Transverse colon (tissue), 4 donors: Measurements from ENCODE around the gene EIF4E3. TPM values are rescaled to one million over a fixed set of nuclear protein-coding genes. Genes with fewer than 3 reads are reported as not detected.

Experiments
- DNase-seq: peaks from one replicate; pipeline ENCODE4 v3.0.0-alpha.2; 2019
- H3K27ac ChIP-seq, 4 donors: fragments of 200-600 bp; sonication (generic); 2 replicates each; pipeline ENCODE4 v1.5.1; 2016 to 2018; ENCODE audit warnings: inconsistent platforms in 4 of 4
- H3K27me3 ChIP-seq: fragments of 200-600 bp; sonication (generic); 2 replicates; pipeline ENCODE4 v1.5.1; 2017; ENCODE audit warnings: inconsistent platforms
- H3K36me3 ChIP-seq, 4 donors: fragments of 200-600 bp; sonication (generic); 2 replicates each; pipeline ENCODE4 v1.5.1; 2017 to 2019; ENCODE audit warnings: inconsistent platforms in 4 of 4
- H3K4me1 ChIP-seq, 4 donors: fragments of 200-600 bp; sonication (generic); 2 replicates each; pipeline ENCODE4 v1.5.1; 2017 to 2020; ENCODE audit warnings: inconsistent platforms in 4 of 4
- H3K4me3 ChIP-seq, 4 donors: fragments of 200-600 bp; sonication (generic); 1 replicate in 1 of 4; 2 replicates in 3 of 4; pipeline versions ENCODE4 v1.5.1 to v1.6.1; 2017 to 2019; ENCODE audit warnings: inconsistent platforms in 4 of 4
- H3K9me3 ChIP-seq, 2 donors: fragments of 200-600 bp; sonication (generic); 2 replicates each; pipeline ENCODE4 v1.5.1; 2017 to 2019; ENCODE audit warnings: inconsistent platforms in 2 of 2
- CTCF ChIP-seq, 5 experiments: fragments of 200-600 bp in 3 of 5; fragments of 450-650 bp in 2 of 5; sonication (generic) in 3 of 5; IDR thresholded peaks; 1 replicate in 2 of 5; 2 replicates in 3 of 5; pipeline ENCODE4 v1.5.1; 2016 to 2017; ENCODE audit warnings: antibody characterized with exemption in 5 of 5, inconsistent platforms in 3 of 5, mild to moderate bottlenecking in 2 of 5, moderate library complexity in 1 of 5
- EP300 ChIP-seq: sonication (generic); formaldehyde crosslinking; IDR thresholded peaks from one replicate; pipeline ENCODE4 v1.6.1; 2017; ENCODE audit warnings: antibody characterized with exemption, low read depth
- POLR2A ChIP-seq: fragments of 450-650 bp; IDR thresholded peaks from one replicate; pipeline ENCODE4 v1.6.1; 2016; ENCODE audit warnings: antibody characterized with exemption, mild to moderate bottlenecking, moderate library complexity
- POLR2AphosphoS5 ChIP-seq, 3 donors: sonication (generic); formaldehyde crosslinking; IDR thresholded peaks; one replicate each; pipeline ENCODE4 v1.6.1; 2016; ENCODE audit warnings: antibody characterized with exemption in 3 of 3
- WGBS, 2 donors: methylation state at CpG; one replicate each; pipeline ENCODE4 v1.1.5; 2018; ENCODE audit warnings: low coverage in 1 of 2; 5-methylcytosine and 5-hydroxymethylcytosine counted together
- in situ Hi-C, 4 donors: fragments of 200-750 bp; cut with MboI; loops; one replicate each; pipeline versions ENCODE4 v1.15.0 to v1.15.1; 2017; ENCODE audit warnings: low sequenced_read_pairs in 3 of 4, low pct_ligation_motif_present in 1 of 4, low pct_unique_long_range_greater_than_20kb in 1 of 4
- intact Hi-C: fragments of 100-400 bp; cut with DNase I; formaldehyde crosslinking; loops from one replicate; pipeline ENCODE4 v1.15.1; 2023; ENCODE audit warnings: low total_unique reads
- total RNA-seq, 4 donors: library from RNA; depleted of rRNA; stranded (reverse); fragments of >200 nt; gene quantifications; one replicate each; pipeline ENCODE4 v1.1.0, GENCODE V29; 2016

EIF4E3 gene
- total RNA-seq, 4 donors from 2014 or later, result 6.0 to 35.6 (median 19.4) TPM

DNA sequence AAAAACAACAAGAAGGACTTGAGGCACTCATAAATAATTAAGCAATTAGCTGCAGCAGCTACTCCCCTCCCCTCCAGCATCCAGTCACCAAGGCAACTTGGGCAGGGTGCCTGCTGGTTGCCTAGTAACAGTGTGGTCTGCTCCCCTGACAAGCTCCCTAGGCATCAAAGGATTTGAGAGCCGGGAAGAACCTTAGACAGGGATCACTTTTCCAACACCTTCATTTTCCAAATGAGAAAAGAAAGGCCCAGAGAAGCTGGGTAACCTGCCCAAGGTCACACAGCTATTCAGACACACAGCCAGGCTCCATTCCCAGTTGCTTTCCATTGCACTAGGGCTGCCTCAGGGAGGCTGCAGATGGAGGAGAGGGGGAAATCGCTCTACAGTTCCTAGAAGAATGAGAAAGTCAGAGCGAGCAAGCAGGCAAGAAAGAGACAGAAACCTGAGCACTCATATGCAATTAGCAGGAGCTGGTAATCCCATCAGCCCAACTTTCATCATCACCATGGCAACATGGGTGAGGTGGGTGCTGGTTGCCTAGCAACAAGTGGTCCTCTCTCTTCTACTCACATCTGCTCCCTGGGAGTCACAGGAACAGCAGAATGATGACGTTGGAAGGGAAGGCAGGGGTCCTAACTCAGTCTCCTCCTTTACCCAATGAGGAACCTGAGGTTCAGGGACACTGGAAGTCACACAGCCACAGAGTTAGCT lies 3.6 kb upstream of the EIF4E3 start:
- H3K9me3 ChIP-seq, result no peaks in the 10 kb centered on the region
- no peak overlapping the region for H3K4me3 ChIP-seq
- peaks cover 9 to 27% (median 14%) of the 10 kb centered on the region in 4 donors for H3K4me1 ChIP-seq
- WGBS, 2 donors, result 70 to 75% methylated on average over 2 to 4 of the region's 4 CpGs
- no peaks in the 10 kb centered on the region for H3K27me3 ChIP-seq
- TF ChIP-seq EP300 (no peak), CTCF (IDR thresholded peaks at IDR 0.05) (no peak)
- H3K27ac ChIP-seq, result no peak overlapping the region
- in situ Hi-C loops, result loop anchor here in 1 of 4 donors (25.0 kb wide), 1 partner anchor 1109 kb away; the partner anchor contains the start of gene SHQ1
- DNase-seq, result no peak
- intact Hi-C loops, result loop anchor here (10.0 kb wide), 1 partner anchor 1096 kb away; no protein-coding TSS in a partner anchor
- no peaks in the 10 kb centered on the region for H3K36me3 ChIP-seq

DNA sequence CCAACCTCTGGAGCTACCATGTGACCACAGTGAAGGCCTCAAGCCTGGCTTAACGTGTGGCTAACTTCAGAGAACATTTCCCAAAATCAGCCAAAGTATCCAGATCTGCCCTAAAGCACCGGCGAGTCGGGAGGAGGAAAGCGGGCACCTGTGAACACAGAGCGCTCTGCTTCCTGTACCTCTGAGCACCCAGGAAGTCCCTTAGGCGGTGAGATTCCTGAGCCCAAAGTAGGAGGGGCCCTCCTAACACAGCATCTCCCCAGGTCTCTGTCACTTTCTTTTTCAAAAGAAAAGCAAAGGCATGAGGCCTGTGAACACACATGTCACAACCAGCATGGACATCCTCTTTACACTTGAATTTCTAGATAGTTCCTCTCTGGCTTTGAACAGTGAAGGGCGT lies 944 bp upstream of the EIF4E3 start:
- intact Hi-C loops (loop anchor here (10.0 kb wide), 1 partner anchor 1099 kb away; no protein-coding TSS in a partner anchor), in situ Hi-C loops (loop anchor here in 1 of 4 donors (25.0 kb wide), 1 partner anchor 1111 kb away; the partner anchor contains the start of gene SHQ1)
- 77% methylated on average over 8 of the region's 8 CpGs; no CpG with 5 or more reads in 1 of the 2 donors for WGBS, 2 donors
- no peaks in the 10 kb centered on the region for H3K9me3 ChIP-seq
- peak; percentile 26 for DNase-seq
- peak overlapping the region; percentile 73 to 80 (median 78) for H3K27ac ChIP-seq
- H3K27me3 ChIP-seq, result no peaks in the 10 kb centered on the region
- H3K4me1 ChIP-seq, result peaks cover 11 to 44% (median 16%) of the 10 kb centered on the region in 4 donors
- H3K4me3 ChIP-seq, result peak overlapping the region in 2 of 4 donors; percentile 33 to 63
- no peaks in the 10 kb centered on the region for H3K36me3 ChIP-seq
- TF ChIP-seq POLR2A (no peak), EP300 (no peak), POLR2AphosphoS5 (IDR thresholded peaks at IDR 0.05) (no peak), CTCF (IDR thresholded peaks at IDR 0.05) (no peak)

GRCh38 chr3:71724584-71725270 lies 475 bp downstream of the EIF4E3 start:
- Histone ChIP-seq H3K27me3 (no peaks in the 10 kb centered on the region), H3K4me3 (peak overlapping the region; percentile 78 to 95 (median 90)), H3K36me3 (no peaks in the 10 kb centered on the region), H3K4me1 (peaks cover 11 to 40% (median 16%) of the 10 kb centered on the region in 4 donors), H3K27ac (peak overlapping the region; percentile 80 to 90 (median 88)), H3K9me3 (no peaks in the 10 kb centered on the region)
- DNase-seq, result peak; percentile 69
- WGBS, 2 donors, result 0 to 17% methylated on average over 1 to 46 of the region's 73 CpGs
- intact Hi-C loops, result loop anchor here (10.0 kb wide), 1 partner anchor 1100 kb away; no protein-coding TSS in a partner anchor
- no peak for TF ChIP-seq CTCF (IDR thresholded peaks at IDR 0.05)
- peak; percentile 84 for TF ChIP-seq POLR2A
- no peak for TF ChIP-seq EP300
- TF ChIP-seq POLR2AphosphoS5 (IDR thresholded peaks at IDR 0.05), result peak in 2 of 3 donors; percentile 80 to 84
- in situ Hi-C loops, result loop anchor here in 3 of 4 donors (25.0 kb wide), 5 partner anchors 138 to 1363 kb away; partner anchors contain the start of genes SHQ1 (in 2 of the 3) and EBLN2 (in 1 of the 3)

DNA sequence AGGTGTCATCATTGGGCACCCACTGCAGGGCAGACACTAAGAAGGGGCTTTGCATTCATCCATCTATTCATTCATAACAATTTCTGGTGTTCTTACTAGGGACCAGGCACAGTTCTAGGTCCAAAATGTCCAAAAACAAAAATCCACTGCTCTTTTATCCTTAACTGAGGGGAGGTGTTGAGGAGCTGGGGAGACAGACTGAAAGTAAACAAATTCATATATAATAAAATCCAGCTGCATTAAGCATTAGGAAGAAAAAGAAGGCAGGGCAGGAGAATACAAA lies 1.1 kb downstream of the EIF4E3 start:
- in situ Hi-C loops (loop anchor here in 3 of 4 donors (25.0 kb wide), 5 partner anchors 138 to 1363 kb away; partner anchors contain the start of genes EBLN2 (in 1 of the 3) and SHQ1 (in 1 of the 3)), intact Hi-C loops (loop anchor here (10.0 kb wide), 1 partner anchor 1101 kb away; no protein-coding TSS in a partner anchor)
- peaks cover 11 to 33% (median 15%) of the 10 kb centered on the region in 4 donors for H3K4me1 ChIP-seq
- TF ChIP-seq POLR2A (no peak), EP300 (no peak), CTCF (IDR thresholded peaks at IDR 0.05) (no peak), POLR2AphosphoS5 (IDR thresholded peaks at IDR 0.05) (no peak)
- H3K4me3 ChIP-seq, result peak overlapping the region; percentile 78 to 95 (median 90)
- H3K9me3 ChIP-seq, result no peaks in the 10 kb centered on the region
- no peaks in the 10 kb centered on the region for H3K27me3 ChIP-seq
- DNase-seq, result no peak
- H3K27ac ChIP-seq, result peak overlapping the region; percentile 80 to 90 (median 88)
- H3K36me3 ChIP-seq, result no peaks in the 10 kb centered on the region
